ENCODE measurements around the gene MTMR12. TPM values are rescaled to one million over a fixed set of nuclear protein-coding genes. Genes with fewer than 3 reads are reported as not detected.

MTMR12 gene
- total and polyA plus RNA-seq, 12 donors: 5.4 to 27.2 (median 19.2) TPM

GRCh38 chr5:32259033-32259432 is 53.7 kb downstream of the MTMR12 start:
- Histone ChIP-seq H3K27ac (no peak overlapping the region), H3K4me3 (no peak overlapping the region), H3K27me3 (no peaks in the 10 kb centered on the region), H3K36me3 (peaks cover 0 to 100% (median 40%) of the 10 kb centered on the region in 9 donors), H3K4me1 (peaks cover 3 to 38% (median 13%) of the 10 kb centered on the region in 9 donors), H3K9me3 (no peaks in the 10 kb centered on the region)
- peak in 1 of 8 donors; percentile 31 for ATAC-seq
- TF ChIP-seq CTCF (IDR thresholded peaks at IDR 0.05): no peak
- intact Hi-C loops (cut with DNase I): loop anchor here in 1 of 10 donors (10.0 kb wide), 1 partner anchor 56 kb away; the partner anchor contains the start of gene MTMR12
- no peak for DNase-seq
- 92 to 100% methylated on average over 1 of the region's 1 CpG for WGBS, 2 donors

GRCh38 chr5:32258424-32258823 is 54.3 kb downstream of the MTMR12 start:
- H3K27me3 ChIP-seq: no peaks in the 10 kb centered on the region
- H3K27ac ChIP-seq: no peak overlapping the region
- intact Hi-C loops (cut with DNase I): loop anchor here in 1 of 10 donors (10.0 kb wide), 1 partner anchor 56 kb away; the partner anchor contains the start of gene MTMR12
- peaks cover 0 to 100% (median 37%) of the 10 kb centered on the region in 9 donors for H3K36me3 ChIP-seq
- TF ChIP-seq CTCF (IDR thresholded peaks at IDR 0.05): no peak
- no peak for DNase-seq
- H3K4me3 ChIP-seq: no peak overlapping the region
- H3K4me1 ChIP-seq: peaks cover 3 to 38% (median 13%) of the 10 kb centered on the region in 9 donors
- no peak for ATAC-seq
- H3K9me3 ChIP-seq: no peaks in the 10 kb centered on the region
- WGBS, 2 donors: 94 to 98% methylated on average over 3 of the region's 3 CpGs

GRCh38 chr5:32255540-32255900 is 57.2 kb downstream of the MTMR12 start:
- no peak for TF ChIP-seq CTCF (IDR thresholded peaks at IDR 0.05)
- 44 to 63% methylated on average over 2 of the region's 2 CpGs for WGBS, 2 donors
- ATAC-seq: peak in 3 of 8 donors; percentile 14 to 43 (median 15)

GRCh38 chr5:32254881-32255539 is 57.7 kb downstream of the MTMR12 start:
- intact Hi-C loops (cut with DNase I): loop anchor here in 1 of 10 donors (10.0 kb wide), 1 partner anchor 60 kb away; the partner anchor contains the start of gene MTMR12
- Histone ChIP-seq H3K4me1 (peaks cover 3 to 23% (median 8%) of the 10 kb centered on the region in 9 donors), H3K9me3 (no peaks in the 10 kb centered on the region), H3K36me3 (peaks cover 0 to 98% (median 22%) of the 10 kb centered on the region in 9 donors), H3K27me3 (no peaks in the 10 kb centered on the region), H3K27ac (peak overlapping the region in 5 of 10 donors; percentile 4 to 54 (median 47)), H3K4me3 (no peak overlapping the region)
- WGBS, 2 donors: 59 to 60% methylated on average over 5 of the region's 5 CpGs
- TF ChIP-seq CTCF (IDR thresholded peaks at IDR 0.05): no peak
- ATAC-seq: peak; percentile 29 to 93 (median 59)
- DNase-seq: no peak

More at GRCh38 chr5:32255540-32255900, 57.2 kb downstream of the MTMR12 start:
- intact Hi-C loops (cut with DNase I): loop anchor here in 1 of 10 donors (10.0 kb wide), 1 partner anchor 59 kb away; the partner anchor contains the start of gene MTMR12
- no peak overlapping the region for H3K4me3 ChIP-seq
- H3K27me3 ChIP-seq: no peaks in the 10 kb centered on the region
- peak overlapping the region in 5 of 10 donors; percentile 4 to 54 (median 47) for H3K27ac ChIP-seq
- DNase-seq: no peak
- peaks cover 0 to 98% (median 22%) of the 10 kb centered on the region in 9 donors for H3K36me3 ChIP-seq
- H3K9me3 ChIP-seq: no peaks in the 10 kb centered on the region
- H3K4me1 ChIP-seq: peaks cover 3 to 28% (median 9%) of the 10 kb centered on the region in 9 donors
